Right forelimb (tissue), 1 donor: Measurements from ENCODE around the gene DYNLT2.

Source experiments
- DNase-seq: peaks from one replicate; pipeline ENCODE4 v3.0.0-alpha.2; 2018

The DYNLT2 gene

GRCh38 chr6:169692516-169692915 lies 58.9 kb downstream of the DYNLT2 start:
- no peak for DNase-seq

GRCh38 chr6:169691260-169691659 lies 60.1 kb downstream of the DYNLT2 start:
- no peak for DNase-seq
